HG03442 (cell line): Measurements from ENCODE around the gene PLEKHB1.

Experiments used
- ATAC-seq: cut with Tn5 transposase; IDR thresholded peaks from one replicate; pipeline ENCODE4 v1.9.1; 2021; ENCODE audit warnings: mild to moderate bottlenecking, moderate library complexity; ENCODE audit not compliant: unreplicated experiment

PLEKHB1 gene

GRCh38 chr11:73648121-73648520, 1.7 kb downstream of the PLEKHB1 start:
- ATAC-seq = no peak

GRCh38 chr11:73648571-73649046, 2.2 kb downstream of the PLEKHB1 start:
- no peak for ATAC-seq

GRCh38 chr11:73649206-73649605, 2.8 kb downstream of the PLEKHB1 start:
- no peak for ATAC-seq

GRCh38 chr11:73650400-73650799, 4.0 kb downstream of the PLEKHB1 start:
- ATAC-seq = no peak

GRCh38 chr11:73651252-73651651, 4.9 kb downstream of the PLEKHB1 start:
- ATAC-seq = no peak

GRCh38 chr11:73651661-73652045, 5.3 kb downstream of the PLEKHB1 start:
- no peak for ATAC-seq

GRCh38 chr11:73652046-73652730, 5.8 kb downstream of the PLEKHB1 start:
- ATAC-seq = no peak

- ATAC-seq = no peak
Measured at GRCh38 chr11:73652856-73653559, 6.6 kb downstream of the PLEKHB1 start.

GRCh38 chr11:73653996-73654395, 7.6 kb downstream of the PLEKHB1 start:
- no peak for ATAC-seq

GRCh38 chr11:73654482-73655021, 8.2 kb downstream of the PLEKHB1 start:
- no peak for ATAC-seq

GRCh38 chr11:73655686-73656085, 9.3 kb downstream of the PLEKHB1 start:
- no peak for ATAC-seq

GRCh38 chr11:73656985-73657384, 10.6 kb downstream of the PLEKHB1 start:
- ATAC-seq = no peak

GRCh38 chr11:73659961-73660360, 13.6 kb downstream of the PLEKHB1 start:
- ATAC-seq = no peak

- peak; percentile 13 for ATAC-seq
Measured at GRCh38 chr11:73660497-73661034, 14.2 kb downstream of the PLEKHB1 start.

GRCh38 chr11:73661035-73661628, 14.8 kb downstream of the PLEKHB1 start:
- ATAC-seq = peak; percentile 60

- ATAC-seq = no peak
Measured at GRCh38 chr11:73662445-73663157, 16.2 kb downstream of the PLEKHB1 start.

GRCh38 chr11:73663604-73664495, 17.5 kb downstream of the PLEKHB1 start:
- ATAC-seq = no peak

- ATAC-seq = no peak
Measured at GRCh38 chr11:73664877-73665276, 18.5 kb downstream of the PLEKHB1 start.

GRCh38 chr11:73667891-73668290, 21.5 kb downstream of the PLEKHB1 start:
- ATAC-seq = no peak

- ATAC-seq = no peak
Measured at GRCh38 chr11:73670808-73671207, 24.4 kb downstream of the PLEKHB1 start.
